GM12891 (cell line): ENCODE results near the gene PAQR3.
"Not testable (repeated sequence)": the region's sequence is repeated elsewhere in the genome, so short reads cannot be mapped to it uniquely, and the experiment has no call there.

ENCODE experiments used
- DNase-seq: peaks from one replicate; pipeline ENCODE4 v3.0.0; 2011; ENCODE audit warnings: low spot score; ENCODE audit not compliant: insufficient read length
- FAIRE-seq: peaks from 2 replicates; lab custom pipeline; 2011; peaks lifted over from hg19 to GRCh38; lab: Jason Lieb, UNC
- PAX5 ChIP-seq: IDR thresholded peaks from 2 replicates; pipeline ENCODE4 v1.6.1; 2011; ENCODE audit warnings: low read length, moderate library complexity, mild to moderate bottlenecking; ENCODE audit not compliant: insufficient read depth, severe bottlenecking
- POLR2A ChIP-seq: IDR thresholded peaks from 2 replicates; pipeline ENCODE4 v1.6.1; 2011; ENCODE audit warnings: low read depth, low read length, control low read depth
- POLR2AphosphoS5 ChIP-seq: IDR thresholded peaks from 2 replicates; pipeline ENCODE4 v1.6.1; 2011; ENCODE audit warnings: low read depth, low read length, control low read depth
- POU2F2 ChIP-seq: IDR thresholded peaks from 2 replicates; pipeline ENCODE4 v1.6.1; 2011; ENCODE audit warnings: low read depth, mild to moderate bottlenecking, control low read depth, low read length, moderate library complexity
- SPI1 ChIP-seq: IDR thresholded peaks from 2 replicates; pipeline ENCODE4 v1.6.1; 2011; ENCODE audit warnings: low read depth, low read length, control low read depth
- TAF1 ChIP-seq: IDR thresholded peaks from 2 replicates; pipeline ENCODE4 v1.6.1; 2011; ENCODE audit warnings: low read depth, low read length, control low read depth

The PAQR3 gene

GRCh38 chr4:78902298-78902697 lies 36.9 kb downstream of the PAQR3 start:
- TF ChIP-seq POLR2AphosphoS5 (no peak), PAX5 (no peak), SPI1 (no peak), TAF1 (no peak), POLR2A (no peak), POU2F2 (no peak)
- no peak for FAIRE-seq

GRCh38 chr4:78901882-78902281 lies 37.4 kb downstream of the PAQR3 start:
- TF ChIP-seq POU2F2: no peak
- no peak for TF ChIP-seq PAX5
- TF ChIP-seq TAF1: no peak
- no peak for TF ChIP-seq SPI1
- no peak for TF ChIP-seq POLR2A
- no peak for TF ChIP-seq POLR2AphosphoS5
- FAIRE-seq (peak; percentile 69), DNase-seq (no peak)

More at GRCh38 chr4:78902298-78902697, 36.9 kb downstream of the PAQR3 start:
- DNase-seq: no peak

- DNase-seq: no peak
- FAIRE-seq: no peak
- TF ChIP-seq POU2F2 (no peak), POLR2A (no peak), SPI1 (no peak), POLR2AphosphoS5 (no peak), TAF1 (no peak), PAX5 (no peak)
These were observed 39.9 kb downstream of the PAQR3 start for GRCh38 chr4:78899302-78899701.

GRCh38 chr4:78889955-78890354 lies 49.3 kb downstream of the PAQR3 start:
- TF ChIP-seq POLR2AphosphoS5: no peak
- no peak for TF ChIP-seq SPI1
- no peak for TF ChIP-seq TAF1
- TF ChIP-seq POLR2A: no peak
- no peak for TF ChIP-seq POU2F2
- no peak for TF ChIP-seq PAX5
- DNase-seq: no peak
- no peak for FAIRE-seq

GRCh38 chr4:78885598-78885997 lies 53.6 kb downstream of the PAQR3 start:
- DNase-seq (no peak), FAIRE-seq (no peak)
- TF ChIP-seq POLR2A (no peak), TAF1 (no peak), POLR2AphosphoS5 (no peak), POU2F2 (no peak), PAX5 (no peak), SPI1 (no peak)

- peak; percentile 26; the same call in 1 of the 2 replicates for TF ChIP-seq SPI1
- no peak for TF ChIP-seq PAX5
- FAIRE-seq: peak; percentile 20
These were observed 58.3 kb downstream of the PAQR3 start for GRCh38 chr4:78880874-78881492.

GRCh38 chr4:78878031-78878430 lies 61.2 kb downstream of the PAQR3 start:
- TF ChIP-seq POLR2AphosphoS5 (no peak), PAX5 (no peak)
- no peak for FAIRE-seq
- no peak for DNase-seq

More at GRCh38 chr4:78880874-78881492, 58.3 kb downstream of the PAQR3 start:
- DNase-seq: no peak

GRCh38 chr4:78876568-78877320 lies 62.5 kb downstream of the PAQR3 start:
- no peak for TF ChIP-seq TAF1
- no peak for TF ChIP-seq POLR2AphosphoS5
- TF ChIP-seq SPI1: no peak
- TF ChIP-seq PAX5: no peak
- no peak for TF ChIP-seq POU2F2
- no peak for TF ChIP-seq POLR2A
- FAIRE-seq (no peak), DNase-seq (no peak)

- no peak for DNase-seq
- no peak for TF ChIP-seq POLR2AphosphoS5
- TF ChIP-seq TAF1: no peak
- no peak for TF ChIP-seq POLR2A
- no peak for TF ChIP-seq PAX5
- no peak for TF ChIP-seq POU2F2
- no peak for TF ChIP-seq SPI1
- FAIRE-seq: no peak
These were observed 69.2 kb downstream of the PAQR3 start for GRCh38 chr4:78870056-78870455.

GRCh38 chr4:78868712-78869111 lies 70.5 kb downstream of the PAQR3 start:
- FAIRE-seq, DNase-seq: not testable (repeated sequence)
